WTC11 (cell line): ENCODE data around the gene GNG2. TPM values are rescaled to one million over a fixed set of nuclear protein-coding genes. Genes with fewer than 3 reads are reported as not detected.
A peak's percentile ranks its signal among the peaks of the same experiment; 100 is the strongest.

ENCODE experiments used
- CBFB ChIP-seq: sonication (generic); formaldehyde crosslinking; IDR thresholded peaks from 2 replicates; pipeline ENCODE4 v1.8.1; 2022; ENCODE audit warnings: mild to moderate bottlenecking, low read depth, missing genetic modification reagents
- ELF4 ChIP-seq: sonication (generic); formaldehyde crosslinking; IDR thresholded peaks from 2 replicates; pipeline ENCODE4 v1.8.1; 2022; ENCODE audit warnings: low read depth, mild to moderate bottlenecking, moderate library complexity, missing genetic modification reagents
- ESRRA ChIP-seq: sonication (generic); formaldehyde crosslinking; IDR thresholded peaks from 2 replicates; pipeline ENCODE4 v1.8.1; 2022; ENCODE audit warnings: mild to moderate bottlenecking, missing genetic modification reagents, borderline replicate concordance
- GABPB1 ChIP-seq: sonication (generic); formaldehyde crosslinking; IDR thresholded peaks from 2 replicates; pipeline ENCODE4 v1.8.1; 2023; ENCODE audit warnings: mild to moderate bottlenecking, missing genetic modification reagents
- HMGA2 ChIP-seq: fragments of 250-450 bp; sonication (Bioruptor Pico); IDR thresholded peaks from 2 replicates; pipeline ENCODE4 v1.4.0; 2021; ENCODE audit warnings: mild to moderate bottlenecking, moderate library complexity
- IRF2 ChIP-seq: sonication (generic); formaldehyde crosslinking; IDR thresholded peaks from 2 replicates; pipeline ENCODE4 v1.8.0; 2022; ENCODE audit warnings: low read depth, missing genetic modification reagents, borderline replicate concordance
- JAZF1 ChIP-seq: fragments of 250-450 bp; sonication (Bioruptor Pico); IDR thresholded peaks from 2 replicates; pipeline ENCODE4 v1.9.0; 2021; ENCODE audit warnings: moderate library complexity, mild to moderate bottlenecking, inconsistent platforms
- KAT7 ChIP-seq: sonication (generic); formaldehyde crosslinking; IDR thresholded peaks from 2 replicates; pipeline ENCODE4 v1.8.1; 2023; ENCODE audit warnings: missing genetic modification reagents, mild to moderate bottlenecking, borderline replicate concordance
- NR1H2 ChIP-seq: sonication (generic); formaldehyde crosslinking; IDR thresholded peaks from 2 replicates; pipeline ENCODE4 v1.9.0; 2021; ENCODE audit warnings: mild to moderate bottlenecking, moderate library complexity, missing genetic modification reagents
- NR3C1 ChIP-seq: sonication (generic); formaldehyde crosslinking; conservative IDR thresholded peaks from 2 replicates; pipeline ENCODE4 v1.8.1; 2023; ENCODE audit warnings: low read depth, mild to moderate bottlenecking, missing genetic modification reagents
- RORB ChIP-seq: fragments of 250-450 bp; sonication (Bioruptor Pico); IDR thresholded peaks from 2 replicates; pipeline ENCODE4 v1.9.0; 2021; ENCODE audit warnings: mild to moderate bottlenecking
- SMAD4 ChIP-seq: sonication (generic); formaldehyde crosslinking; IDR thresholded peaks from 2 replicates; pipeline ENCODE4 v1.8.0; 2022; ENCODE audit warnings: mild to moderate bottlenecking, missing genetic modification reagents
- TEAD1 ChIP-seq: sonication (generic); formaldehyde crosslinking; IDR thresholded peaks from 2 replicates; pipeline ENCODE4 v1.8.0; 2022; ENCODE audit warnings: mild to moderate bottlenecking, missing genetic modification reagents
- USF2 ChIP-seq: sonication (generic); formaldehyde crosslinking; IDR thresholded peaks from 2 replicates; pipeline ENCODE4 v1.8.1; 2023; ENCODE audit warnings: mild to moderate bottlenecking, missing genetic modification reagents, moderate library complexity
- ZNF416 ChIP-seq: fragments of 250-450 bp; sonication (Bioruptor Pico); IDR thresholded peaks from 2 replicates; pipeline ENCODE4 v1.9.0; 2021; ENCODE audit warnings: mild to moderate bottlenecking, inconsistent platforms
- ZNF423 ChIP-seq: fragments of 250-450 bp; sonication (Bioruptor Pico); IDR thresholded peaks from 2 replicates; pipeline ENCODE4 v2.1.2; 2022; ENCODE audit warnings: mild to moderate bottlenecking, moderate library complexity
- ZNF512 ChIP-seq: sonication (generic); formaldehyde crosslinking; IDR thresholded peaks from 2 replicates; pipeline ENCODE4 v1.8.1; 2022; ENCODE audit warnings: missing genetic modification reagents, borderline replicate concordance
- total RNA-seq: library from RNA; stranded (reverse); gene quantifications from 3 replicates; pipeline ENCODE4 v1.2.3, GENCODE V29; 2021
- TF ChIP-seq, protein P1 (sequence below): sonication (generic); formaldehyde crosslinking; IDR thresholded peaks from 2 replicates; pipeline ENCODE4 v1.8.1; 2023; ENCODE audit warnings: mild to moderate bottlenecking, missing genetic modification reagents
- TF ChIP-seq, protein P2 (sequence below): fragments of 200-600 bp; IDR thresholded peaks from 2 replicates; pipeline ENCODE4 v1.8.0; 2022; ENCODE audit warnings: antibody characterized with exemption
- TF ChIP-seq, protein P3 (sequence below): fragments of 250-450 bp; sonication (Bioruptor Pico); IDR thresholded peaks from 2 replicates; pipeline ENCODE4 v1.9.0; 2021; ENCODE audit warnings: mild to moderate bottlenecking
- TF ChIP-seq, protein P4 (sequence below): sonication (generic); formaldehyde crosslinking; IDR thresholded peaks from 2 replicates; pipeline ENCODE4 v1.8.0; 2022; ENCODE audit warnings: missing genetic modification reagents
- TF ChIP-seq, protein P5 (sequence below): sonication (generic); formaldehyde crosslinking; IDR thresholded peaks from 2 replicates; pipeline ENCODE4 v1.8.0; 2023; ENCODE audit warnings: missing genetic modification reagents, mild to moderate bottlenecking, borderline replicate concordance

GNG2 gene
- total RNA-seq, 1 experiment from 2014 or later: 10.7 TPM

DNA sequence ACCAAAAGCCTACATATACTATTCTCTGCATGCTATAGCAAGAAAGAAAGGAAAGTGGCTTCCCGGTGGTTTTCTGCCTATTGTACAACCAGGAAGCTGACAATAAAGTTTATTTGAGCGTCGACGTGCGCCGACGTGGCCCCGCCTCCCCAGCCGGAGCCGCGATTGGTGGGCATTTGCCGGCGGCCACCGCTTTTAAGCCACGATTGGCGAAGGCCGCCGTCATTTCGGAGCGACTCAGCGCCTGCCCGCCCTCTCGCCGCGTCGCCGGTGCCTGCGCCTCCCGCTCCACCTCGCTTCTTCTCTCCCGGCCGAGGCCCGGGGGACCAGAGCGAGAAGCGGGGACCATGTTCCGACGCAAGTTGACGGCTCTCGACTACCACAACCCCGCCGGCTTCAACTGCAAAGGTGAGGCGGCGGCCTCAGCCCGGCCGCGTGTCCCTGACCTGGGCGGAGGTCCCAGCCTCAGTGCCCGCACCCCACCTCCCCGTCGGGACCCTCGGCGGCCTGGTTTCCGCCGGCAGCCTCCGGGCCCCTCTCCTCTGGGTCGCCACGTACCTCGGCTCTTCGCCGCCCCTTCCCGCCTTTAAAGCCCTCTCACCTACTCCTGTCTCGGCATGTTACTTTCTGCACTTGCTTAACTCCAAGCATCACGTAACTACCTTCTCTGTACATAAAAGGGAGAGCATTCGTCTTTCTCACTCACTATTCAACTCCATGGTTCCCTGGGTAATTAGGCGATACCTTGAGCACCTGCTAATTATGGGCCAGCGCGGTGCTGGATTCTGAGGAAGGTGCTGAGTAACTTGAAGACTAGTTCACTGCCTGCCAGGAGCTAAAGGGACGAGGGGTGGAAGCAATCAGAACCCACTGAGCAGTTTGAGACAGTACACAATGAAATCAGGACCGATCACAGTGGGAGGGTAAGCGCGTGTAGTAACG lies 129.2 kb downstream of the GNG2 start, which contains the start of gene RTRAF (continued):
- TF ChIP-seq, protein P1, sequence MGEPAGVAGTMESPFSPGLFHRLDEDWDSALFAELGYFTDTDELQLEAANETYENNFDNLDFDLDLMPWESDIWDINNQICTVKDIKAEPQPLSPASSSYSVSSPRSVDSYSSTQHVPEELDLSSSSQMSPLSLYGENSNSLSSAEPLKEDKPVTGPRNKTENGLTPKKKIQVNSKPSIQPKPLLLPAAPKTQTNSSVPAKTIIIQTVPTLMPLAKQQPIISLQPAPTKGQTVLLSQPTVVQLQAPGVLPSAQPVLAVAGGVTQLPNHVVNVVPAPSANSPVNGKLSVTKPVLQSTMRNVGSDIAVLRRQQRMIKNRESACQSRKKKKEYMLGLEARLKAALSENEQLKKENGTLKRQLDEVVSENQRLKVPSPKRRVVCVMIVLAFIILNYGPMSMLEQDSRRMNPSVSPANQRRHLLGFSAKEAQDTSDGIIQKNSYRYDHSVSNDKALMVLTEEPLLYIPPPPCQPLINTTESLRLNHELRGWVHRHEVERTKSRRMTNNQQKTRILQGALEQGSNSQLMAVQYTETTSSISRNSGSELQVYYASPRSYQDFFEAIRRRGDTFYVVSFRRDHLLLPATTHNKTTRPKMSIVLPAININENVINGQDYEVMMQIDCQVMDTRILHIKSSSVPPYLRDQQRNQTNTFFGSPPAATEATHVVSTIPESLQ: no peak
- TF ChIP-seq TEAD1 (CRISPR knock-in tag) (peak; percentile 61; the same call in 1 of the 2 replicates), JAZF1 (CRISPR knock-in tag) (no peak), NR1H2 (CRISPR knock-in tag) (no peak), IRF2 (CRISPR knock-in tag) (no peak), NR3C1 (CRISPR knock-in tag) (no peak), GABPB1 (CRISPR knock-in tag) (no peak), KAT7 (no peak), ELF4 (CRISPR knock-in tag) (no peak), RORB (CRISPR knock-in tag) (no peak), ZNF423 (CRISPR knock-in tag) (no peak), CBFB (CRISPR knock-in tag) (no peak), USF2 (CRISPR knock-in tag) (no peak), ZNF512 (CRISPR knock-in tag) (no peak), SMAD4 (CRISPR knock-in tag) (no peak), HMGA2 (CRISPR knock-in tag) (no peak), ZNF416 (no peak), ESRRA (no peak)
- TF ChIP-seq, protein P2, sequence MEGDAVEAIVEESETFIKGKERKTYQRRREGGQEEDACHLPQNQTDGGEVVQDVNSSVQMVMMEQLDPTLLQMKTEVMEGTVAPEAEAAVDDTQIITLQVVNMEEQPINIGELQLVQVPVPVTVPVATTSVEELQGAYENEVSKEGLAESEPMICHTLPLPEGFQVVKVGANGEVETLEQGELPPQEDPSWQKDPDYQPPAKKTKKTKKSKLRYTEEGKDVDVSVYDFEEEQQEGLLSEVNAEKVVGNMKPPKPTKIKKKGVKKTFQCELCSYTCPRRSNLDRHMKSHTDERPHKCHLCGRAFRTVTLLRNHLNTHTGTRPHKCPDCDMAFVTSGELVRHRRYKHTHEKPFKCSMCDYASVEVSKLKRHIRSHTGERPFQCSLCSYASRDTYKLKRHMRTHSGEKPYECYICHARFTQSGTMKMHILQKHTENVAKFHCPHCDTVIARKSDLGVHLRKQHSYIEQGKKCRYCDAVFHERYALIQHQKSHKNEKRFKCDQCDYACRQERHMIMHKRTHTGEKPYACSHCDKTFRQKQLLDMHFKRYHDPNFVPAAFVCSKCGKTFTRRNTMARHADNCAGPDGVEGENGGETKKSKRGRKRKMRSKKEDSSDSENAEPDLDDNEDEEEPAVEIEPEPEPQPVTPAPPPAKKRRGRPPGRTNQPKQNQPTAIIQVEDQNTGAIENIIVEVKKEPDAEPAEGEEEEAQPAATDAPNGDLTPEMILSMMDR: no peak
- TF ChIP-seq, protein P3, sequence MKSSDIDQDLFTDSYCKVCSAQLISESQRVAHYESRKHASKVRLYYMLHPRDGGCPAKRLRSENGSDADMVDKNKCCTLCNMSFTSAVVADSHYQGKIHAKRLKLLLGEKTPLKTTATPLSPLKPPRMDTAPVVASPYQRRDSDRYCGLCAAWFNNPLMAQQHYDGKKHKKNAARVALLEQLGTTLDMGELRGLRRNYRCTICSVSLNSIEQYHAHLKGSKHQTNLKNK (CRISPR knock-in tag): no peak
- TF ChIP-seq, protein P4, sequence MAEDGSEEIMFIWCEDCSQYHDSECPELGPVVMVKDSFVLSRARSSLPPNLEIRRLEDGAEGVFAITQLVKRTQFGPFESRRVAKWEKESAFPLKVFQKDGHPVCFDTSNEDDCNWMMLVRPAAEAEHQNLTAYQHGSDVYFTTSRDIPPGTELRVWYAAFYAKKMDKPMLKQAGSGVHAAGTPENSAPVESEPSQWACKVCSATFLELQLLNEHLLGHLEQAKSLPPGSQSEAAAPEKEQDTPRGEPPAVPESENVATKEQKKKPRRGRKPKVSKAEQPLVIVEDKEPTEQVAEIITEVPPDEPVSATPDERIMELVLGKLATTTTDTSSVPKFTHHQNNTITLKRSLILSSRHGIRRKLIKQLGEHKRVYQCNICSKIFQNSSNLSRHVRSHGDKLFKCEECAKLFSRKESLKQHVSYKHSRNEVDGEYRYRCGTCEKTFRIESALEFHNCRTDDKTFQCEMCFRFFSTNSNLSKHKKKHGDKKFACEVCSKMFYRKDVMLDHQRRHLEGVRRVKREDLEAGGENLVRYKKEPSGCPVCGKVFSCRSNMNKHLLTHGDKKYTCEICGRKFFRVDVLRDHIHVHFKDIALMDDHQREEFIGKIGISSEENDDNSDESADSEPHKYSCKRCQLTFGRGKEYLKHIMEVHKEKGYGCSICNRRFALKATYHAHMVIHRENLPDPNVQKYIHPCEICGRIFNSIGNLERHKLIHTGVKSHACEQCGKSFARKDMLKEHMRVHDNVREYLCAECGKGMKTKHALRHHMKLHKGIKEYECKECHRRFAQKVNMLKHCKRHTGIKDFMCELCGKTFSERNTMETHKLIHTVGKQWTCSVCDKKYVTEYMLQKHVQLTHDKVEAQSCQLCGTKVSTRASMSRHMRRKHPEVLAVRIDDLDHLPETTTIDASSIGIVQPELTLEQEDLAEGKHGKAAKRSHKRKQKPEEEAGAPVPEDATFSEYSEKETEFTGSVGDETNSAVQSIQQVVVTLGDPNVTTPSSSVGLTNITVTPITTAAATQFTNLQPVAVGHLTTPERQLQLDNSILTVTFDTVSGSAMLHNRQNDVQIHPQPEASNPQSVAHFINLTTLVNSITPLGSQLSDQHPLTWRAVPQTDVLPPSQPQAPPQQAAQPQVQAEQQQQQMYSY: no peak
- TF ChIP-seq, protein P5, sequence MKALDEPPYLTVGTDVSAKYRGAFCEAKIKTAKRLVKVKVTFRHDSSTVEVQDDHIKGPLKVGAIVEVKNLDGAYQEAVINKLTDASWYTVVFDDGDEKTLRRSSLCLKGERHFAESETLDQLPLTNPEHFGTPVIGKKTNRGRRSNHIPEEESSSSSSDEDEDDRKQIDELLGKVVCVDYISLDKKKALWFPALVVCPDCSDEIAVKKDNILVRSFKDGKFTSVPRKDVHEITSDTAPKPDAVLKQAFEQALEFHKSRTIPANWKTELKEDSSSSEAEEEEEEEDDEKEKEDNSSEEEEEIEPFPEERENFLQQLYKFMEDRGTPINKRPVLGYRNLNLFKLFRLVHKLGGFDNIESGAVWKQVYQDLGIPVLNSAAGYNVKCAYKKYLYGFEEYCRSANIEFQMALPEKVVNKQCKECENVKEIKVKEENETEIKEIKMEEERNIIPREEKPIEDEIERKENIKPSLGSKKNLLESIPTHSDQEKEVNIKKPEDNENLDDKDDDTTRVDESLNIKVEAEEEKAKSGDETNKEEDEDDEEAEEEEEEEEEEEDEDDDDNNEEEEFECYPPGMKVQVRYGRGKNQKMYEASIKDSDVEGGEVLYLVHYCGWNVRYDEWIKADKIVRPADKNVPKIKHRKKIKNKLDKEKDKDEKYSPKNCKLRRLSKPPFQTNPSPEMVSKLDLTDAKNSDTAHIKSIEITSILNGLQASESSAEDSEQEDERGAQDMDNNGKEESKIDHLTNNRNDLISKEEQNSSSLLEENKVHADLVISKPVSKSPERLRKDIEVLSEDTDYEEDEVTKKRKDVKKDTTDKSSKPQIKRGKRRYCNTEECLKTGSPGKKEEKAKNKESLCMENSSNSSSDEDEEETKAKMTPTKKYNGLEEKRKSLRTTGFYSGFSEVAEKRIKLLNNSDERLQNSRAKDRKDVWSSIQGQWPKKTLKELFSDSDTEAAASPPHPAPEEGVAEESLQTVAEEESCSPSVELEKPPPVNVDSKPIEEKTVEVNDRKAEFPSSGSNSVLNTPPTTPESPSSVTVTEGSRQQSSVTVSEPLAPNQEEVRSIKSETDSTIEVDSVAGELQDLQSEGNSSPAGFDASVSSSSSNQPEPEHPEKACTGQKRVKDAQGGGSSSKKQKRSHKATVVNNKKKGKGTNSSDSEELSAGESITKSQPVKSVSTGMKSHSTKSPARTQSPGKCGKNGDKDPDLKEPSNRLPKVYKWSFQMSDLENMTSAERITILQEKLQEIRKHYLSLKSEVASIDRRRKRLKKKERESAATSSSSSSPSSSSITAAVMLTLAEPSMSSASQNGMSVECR (CRISPR knock-in tag): peak; percentile 70; the same call in 1 of the 2 replicates
